Stimulated activated CD8-positive, alpha-beta memory T cell treated with anti-CD3 and anti-CD28 coated beads, Interleukin-15, amount 100 ng/mL, for 48 hours (primary cell): ENCODE data around the gene DAAM1.

ENCODE experiments used
- DNase-seq, 2 donors: peaks; one replicate each; pipeline ENCODE4 v3.0.0-alpha.2; 2020; ENCODE audit warnings: low read depth in 2 of 2

Gene DAAM1

DNA sequence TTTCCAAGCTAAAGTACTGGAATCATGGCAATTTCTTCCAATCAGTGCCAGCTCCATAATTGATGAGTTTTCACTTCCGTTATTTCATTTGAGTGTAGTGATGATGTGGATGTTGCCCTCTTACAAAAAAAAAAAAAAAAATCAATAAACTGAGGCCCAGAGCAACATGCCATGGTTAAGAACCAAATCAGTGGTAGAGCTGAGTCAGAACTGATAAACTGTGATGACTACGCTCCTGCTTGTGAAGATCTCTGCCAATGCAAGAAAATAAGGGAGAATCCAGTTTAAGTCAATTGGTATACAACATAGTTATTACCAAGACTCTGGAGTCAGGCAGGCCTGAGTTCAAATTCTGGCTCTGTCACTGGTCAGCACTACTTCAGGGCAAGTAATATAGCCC is 174.0 kb downstream of the DAAM1 start:
- no peak for DNase-seq

DNA sequence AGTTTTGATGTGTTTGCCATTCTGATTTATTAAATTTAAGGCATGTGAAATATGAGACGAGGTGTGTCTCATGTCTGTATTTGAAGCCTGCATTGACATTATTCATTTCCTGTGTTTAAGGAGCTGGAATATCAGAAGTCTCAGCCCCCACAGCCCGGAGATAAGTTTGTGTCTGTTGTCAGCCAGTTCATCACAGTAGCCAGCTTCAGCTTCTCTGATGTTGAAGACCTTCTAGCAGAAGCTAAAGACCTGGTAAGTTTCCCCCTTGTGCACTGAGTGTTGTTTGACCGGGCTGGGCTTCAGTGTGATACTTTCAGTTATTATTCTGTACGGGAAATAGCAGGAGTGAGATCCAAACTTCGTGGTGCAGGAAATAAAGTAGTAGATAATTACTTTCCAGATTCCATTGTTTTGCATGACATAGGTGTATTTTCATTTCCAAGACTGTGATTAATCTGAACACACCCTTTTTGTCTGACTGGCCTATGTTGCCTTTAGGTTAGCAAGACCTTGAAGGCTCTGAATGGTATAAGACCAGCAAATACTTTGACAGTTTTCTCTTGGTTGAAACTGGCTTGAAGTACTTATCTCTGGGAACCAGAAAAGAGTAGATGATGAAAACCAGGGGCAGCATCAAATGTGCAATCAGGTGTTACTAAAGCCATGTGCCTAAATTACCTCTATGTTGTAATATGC is 175.2 kb downstream of the DAAM1 start:
- no peak for DNase-seq

DNA sequence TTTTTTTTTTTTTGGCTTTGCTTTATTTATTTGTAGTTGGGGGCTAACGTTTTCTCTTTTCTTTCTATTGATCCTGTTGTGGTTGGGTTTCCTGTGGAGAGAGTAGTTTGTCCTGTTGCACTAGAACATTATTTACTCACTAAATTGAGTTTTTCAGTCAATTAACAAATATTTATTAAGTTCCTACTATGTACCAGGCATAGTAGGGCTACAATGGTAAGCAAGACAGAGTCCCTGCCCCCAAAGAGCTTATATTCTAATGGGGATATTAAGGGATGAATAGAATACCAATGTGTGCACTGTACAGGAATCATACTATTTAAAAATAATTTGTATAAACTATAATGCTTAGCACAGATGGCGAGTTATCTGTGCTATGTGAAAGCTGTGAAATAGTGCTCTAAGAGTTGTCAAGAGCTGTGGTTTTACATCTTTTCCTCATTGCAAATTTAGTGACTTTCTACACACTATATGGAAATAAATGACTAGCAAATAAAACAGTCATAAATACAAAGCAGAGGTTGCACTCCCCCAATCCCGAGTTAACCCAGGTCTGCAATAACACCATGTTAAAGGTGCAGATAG is 181.8 kb downstream of the DAAM1 start:
- no peak for DNase-seq

DNA sequence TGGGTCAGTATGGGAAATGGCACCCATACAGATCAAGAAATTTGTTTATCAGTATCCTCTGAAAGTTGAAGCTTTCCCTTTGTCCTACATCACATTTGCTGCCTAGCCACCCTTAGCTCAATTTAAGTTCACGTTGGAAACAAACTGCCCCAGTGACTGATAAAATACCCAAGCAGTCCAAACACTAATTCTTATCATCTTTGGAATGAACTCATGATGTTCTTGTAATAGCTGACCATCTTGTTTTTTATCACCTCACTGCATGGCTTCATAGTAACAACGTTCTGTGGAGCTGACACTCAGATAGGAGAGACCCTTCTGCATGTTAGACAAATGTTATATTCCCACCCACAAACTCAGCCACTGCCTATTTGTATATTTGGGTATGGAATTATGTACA is 183.3 kb downstream of the DAAM1 start:
- no peak for DNase-seq

DNA sequence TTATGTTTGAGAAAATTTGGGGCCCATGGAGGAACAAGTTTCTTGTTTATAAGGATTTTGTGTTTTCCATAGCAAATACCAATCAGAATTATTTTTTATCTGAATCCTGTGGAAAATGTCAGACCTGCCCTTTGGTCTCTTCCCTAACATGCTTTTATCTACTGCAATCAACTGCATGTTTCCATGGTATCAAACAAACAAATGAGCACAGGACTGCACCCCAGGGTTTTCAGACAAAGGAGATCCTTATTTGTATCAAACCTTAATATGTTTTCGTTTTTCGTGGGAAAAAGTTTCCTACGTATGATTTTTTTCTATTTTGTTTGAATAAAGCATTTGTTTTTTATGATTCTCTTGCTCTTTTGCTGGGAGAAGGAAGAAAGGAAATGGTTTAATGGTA is 185.6 kb downstream of the DAAM1 start:
- DNase-seq: no peak

DNA sequence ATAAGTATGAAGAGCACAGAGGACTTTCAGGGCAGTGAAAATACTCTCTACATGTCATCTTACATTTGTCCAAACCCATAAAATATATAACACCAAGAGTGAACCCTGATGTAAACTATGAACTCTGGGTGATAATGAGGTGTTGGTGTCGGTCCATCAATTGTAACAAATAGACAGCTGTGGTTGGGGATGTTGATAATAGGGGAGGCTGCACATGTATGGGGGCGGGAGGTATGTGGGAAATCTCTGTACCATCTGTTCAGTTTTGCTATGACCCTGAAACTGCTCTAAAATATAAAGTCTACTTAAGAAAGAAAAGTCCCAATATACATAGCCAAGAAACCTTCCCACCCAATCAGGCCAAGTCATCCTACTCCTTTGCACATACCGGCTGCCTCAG is 188.2 kb downstream of the DAAM1 start:
- no peak for DNase-seq

DNA sequence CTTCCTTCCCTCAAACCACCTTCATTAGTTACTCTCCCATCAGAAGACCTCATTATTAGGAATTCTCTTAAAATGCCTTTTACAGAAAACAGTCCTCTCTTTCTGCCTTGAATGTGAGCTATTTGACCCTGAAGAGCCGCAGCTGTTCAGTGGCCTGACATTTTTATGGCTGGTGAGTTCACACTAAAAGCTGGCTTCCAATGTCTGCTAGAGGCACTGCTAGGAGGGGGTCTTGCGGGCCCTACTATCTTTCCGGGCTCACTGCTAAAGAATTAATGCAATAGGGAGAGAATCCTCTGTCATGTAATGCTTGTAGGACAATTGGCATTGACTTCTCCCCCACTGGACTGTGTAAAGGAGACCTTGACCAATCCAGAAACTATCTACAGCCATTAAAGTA is 189.0 kb downstream of the DAAM1 start:
- DNase-seq: no peak

DNA sequence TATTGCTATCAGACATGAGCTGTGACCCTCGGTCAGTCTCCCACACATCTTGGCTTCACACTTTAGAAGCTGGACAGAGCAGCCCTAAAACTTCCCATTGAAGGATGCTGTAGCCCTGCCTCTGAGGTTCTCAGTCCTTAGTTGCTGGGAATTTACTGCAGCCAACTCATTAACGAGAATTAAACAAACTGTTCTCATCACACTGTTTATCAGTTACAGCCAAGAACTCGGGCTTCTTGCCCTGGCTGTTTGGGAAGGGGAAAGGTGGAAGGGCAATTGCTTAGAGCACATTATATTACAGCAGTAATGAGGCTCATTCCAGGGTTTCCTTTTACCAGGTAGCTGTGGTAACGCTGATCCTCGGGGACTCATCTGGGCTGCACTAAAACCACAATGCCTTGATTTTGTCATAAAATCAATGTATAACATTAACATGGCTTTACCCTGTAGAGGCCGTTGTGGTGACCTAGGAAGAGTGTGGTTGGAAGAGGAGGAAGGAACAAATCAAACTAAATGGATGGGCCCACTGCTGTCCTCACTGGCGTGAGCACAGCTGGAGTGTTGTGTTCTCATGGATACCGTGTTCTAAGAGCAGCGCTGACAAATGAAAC is 189.6 kb downstream of the DAAM1 start:
- no peak for DNase-seq

DNA sequence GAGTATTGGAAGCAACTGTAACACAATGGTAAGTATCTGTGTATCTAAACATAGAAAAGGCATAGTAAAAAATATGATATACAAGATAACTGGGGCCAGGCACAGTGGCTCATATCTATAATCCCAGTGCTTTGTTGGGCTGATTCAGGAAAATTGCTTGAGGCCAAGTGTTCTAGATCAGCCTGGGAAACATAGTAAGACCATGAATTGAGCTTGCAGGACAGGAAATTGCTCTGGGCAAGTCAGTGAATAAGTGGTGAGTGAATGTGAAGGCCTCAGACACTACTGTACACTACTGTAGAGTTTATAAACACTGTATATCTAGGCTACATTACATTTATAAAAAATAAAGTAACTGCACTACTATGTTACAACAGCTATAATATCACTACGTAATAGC is 201.5 kb downstream of the DAAM1 start:
- no peak for DNase-seq

DNA sequence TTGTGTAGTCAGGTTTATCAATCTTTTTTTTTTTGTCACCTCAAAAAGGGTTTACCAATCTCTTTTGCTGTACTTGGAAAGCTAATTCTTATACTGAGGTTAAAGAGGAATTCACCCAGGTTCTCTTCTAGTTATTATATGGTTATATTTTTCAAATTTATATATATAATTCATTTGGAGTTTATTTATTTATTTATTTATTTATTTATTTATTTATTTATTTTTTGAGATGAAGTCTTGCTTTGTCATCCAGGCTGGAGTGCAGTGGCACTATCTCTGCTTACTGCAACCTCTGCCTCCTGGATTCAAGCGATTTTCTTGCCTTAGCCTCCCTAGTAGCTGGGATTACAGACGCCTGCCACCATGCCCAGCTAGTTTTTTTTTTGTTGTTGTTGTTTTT is 202.9 kb downstream of the DAAM1 start:
- no peak for DNase-seq

DNA sequence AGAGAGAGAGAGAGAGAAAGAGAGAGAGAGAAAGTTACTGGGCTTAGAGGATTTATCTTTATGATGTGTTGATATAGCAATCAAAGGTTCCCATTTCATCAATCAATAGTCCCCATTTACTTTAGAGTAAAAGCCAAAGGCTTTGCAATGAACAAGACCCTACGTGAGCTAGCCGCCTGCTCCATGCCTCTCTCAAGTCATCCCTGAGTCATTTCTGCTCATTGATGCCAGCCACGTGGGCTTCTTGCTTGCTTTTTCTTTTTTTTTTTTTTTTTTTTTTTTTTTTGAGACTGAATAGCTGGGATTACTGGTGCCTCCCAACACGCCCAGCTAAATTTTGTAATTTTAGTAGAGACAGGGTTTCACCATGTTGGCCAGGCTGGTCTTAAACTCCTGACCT is 205.8 kb downstream of the DAAM1 start:
- no peak for DNase-seq

DNA sequence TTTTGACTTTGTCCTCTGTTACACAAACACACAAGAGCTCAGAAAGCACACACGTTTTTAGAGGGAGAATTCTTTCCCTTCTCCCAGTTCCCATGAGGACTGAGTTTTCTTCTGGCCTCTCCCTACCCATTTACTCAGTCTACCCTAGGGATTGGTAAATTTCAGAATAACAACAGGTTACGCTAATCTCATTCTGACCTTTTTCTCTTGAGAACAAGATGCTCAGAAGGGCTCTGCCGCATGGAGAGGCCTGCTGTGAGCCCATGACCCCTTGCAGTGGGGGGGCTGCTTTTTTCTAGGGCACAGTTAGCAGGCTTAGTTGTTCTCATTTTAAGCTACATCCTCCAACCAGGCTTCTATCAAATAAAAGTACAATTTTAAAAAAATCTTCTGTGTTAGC is 207.2 kb downstream of the DAAM1 start:
- no peak for DNase-seq

DNA sequence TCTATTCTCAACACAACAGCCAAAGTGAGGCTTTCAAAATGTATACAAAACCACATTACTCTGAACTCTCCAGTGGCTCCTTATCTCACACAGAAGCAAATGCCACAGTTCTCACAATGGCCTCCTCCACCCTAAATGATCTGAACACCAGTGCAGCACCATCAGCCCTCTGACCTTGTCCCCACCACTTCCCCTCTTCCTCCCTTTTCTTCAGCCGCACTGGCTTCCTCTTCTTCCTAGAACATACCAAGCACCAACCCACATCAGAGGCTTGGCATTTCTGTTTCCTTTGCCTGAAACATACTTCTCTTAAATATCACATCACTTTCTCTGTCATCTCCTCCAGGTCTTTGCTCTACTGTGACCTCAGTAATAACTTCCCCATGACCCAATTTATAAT is 210.4 kb downstream of the DAAM1 start:
- peak in 1 of 2 donors; percentile 3 for DNase-seq

DNA sequence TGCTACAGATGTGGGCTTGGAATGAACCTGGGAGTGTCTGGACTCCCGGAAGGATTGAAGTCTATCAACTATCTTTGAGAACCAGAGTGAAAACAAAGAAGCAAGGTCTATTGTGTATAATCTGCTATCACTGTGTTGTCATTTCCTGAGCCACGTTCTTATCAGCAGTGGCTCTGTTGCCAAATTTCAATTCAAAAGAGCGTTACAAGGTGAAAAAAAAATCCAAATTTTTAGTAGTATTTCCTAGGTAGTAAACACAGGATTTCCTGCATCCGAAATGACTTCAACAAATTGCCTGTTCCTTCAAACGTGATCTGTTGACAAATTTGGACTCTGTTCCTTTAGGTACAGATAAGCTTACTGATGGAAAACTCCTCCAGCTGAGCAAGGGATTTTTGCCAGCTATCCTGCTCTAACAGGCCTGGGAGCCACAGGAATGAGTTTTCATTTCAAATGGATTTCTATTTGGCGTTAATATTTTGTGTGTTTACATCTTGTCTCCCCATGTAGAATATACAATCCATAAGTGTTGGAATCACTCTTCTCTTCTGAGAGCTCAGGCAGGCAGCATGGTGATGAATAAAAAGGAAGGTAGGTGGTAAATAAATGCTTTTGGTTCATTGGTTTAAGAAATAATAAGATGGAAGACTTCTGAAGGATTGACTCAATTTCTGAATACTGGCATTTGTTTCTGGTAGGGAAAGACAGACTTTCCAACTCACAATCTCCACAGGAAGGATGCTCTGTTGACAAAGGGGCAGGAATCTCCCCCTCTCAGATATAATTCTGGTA is 218.2 kb downstream of the DAAM1 start:
- DNase-seq: no peak

DNA sequence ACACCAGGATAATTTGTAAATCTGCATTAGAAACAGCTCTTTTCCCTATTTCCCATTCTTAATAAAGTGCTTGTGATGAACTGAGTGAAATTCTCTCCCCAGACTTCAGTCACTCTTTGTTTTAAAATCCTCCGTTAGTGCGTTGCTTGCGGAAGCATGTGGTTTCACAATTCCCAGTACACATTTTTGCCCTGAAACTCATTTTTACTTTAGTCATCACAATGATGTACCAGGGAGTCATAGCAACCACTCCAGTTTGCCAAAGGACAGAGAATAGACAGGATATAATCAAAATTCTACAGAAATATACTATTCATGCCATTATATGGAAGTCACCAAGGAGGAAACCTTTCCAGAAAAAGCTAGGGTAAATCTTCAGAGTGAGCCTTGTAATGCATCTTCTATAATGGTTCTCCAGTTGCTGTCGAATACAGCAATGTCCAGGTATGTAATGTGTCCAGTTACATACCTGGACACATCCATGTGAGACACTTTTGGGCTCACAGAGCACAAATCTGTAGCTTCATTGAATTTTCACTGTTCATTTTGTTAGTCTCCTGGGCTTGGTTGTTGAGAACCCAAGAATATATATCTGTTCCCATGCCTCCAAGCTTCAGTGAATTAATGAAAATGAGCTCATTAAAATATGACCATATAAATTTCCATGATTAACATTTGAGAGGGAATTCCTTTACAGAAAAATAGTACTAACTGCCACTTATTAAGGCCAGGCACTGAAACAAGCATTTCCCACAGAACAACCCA is 219.0 kb downstream of the DAAM1 start:
- DNase-seq: no peak

DNA sequence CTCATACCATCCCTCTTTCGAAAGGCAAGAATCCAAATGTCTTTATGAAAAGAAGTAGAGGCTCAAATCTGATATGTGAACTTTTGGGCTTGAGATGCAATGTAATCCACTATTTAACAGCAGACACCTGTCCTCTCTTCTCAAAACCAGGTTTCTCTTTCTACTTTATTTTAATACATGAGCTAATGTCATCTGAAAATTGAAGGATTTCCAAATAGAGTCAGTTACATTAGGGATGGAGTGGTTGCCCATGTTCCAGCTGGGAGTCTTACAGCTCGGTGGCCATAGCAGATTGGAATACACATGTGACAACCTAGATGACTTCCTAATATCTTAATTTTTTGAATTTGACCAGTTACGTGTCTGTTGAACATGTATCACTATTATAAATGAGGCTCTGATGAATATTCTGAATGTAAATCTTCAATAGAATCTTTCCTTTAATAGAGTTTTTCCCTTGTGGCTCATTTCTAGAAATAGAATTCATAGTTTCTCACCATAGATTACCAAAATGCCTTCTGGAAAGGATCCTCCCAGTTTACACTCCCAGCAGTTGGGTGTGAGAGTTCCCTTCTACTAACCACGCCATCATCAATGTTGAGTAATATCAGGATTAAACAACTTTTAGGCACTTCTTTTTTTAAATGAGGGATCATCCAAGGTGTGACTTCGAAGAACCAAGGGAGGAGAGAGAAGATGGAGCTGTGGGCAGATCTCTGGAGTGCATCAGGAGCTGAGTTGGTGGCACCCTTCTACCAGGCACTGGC is 227.6 kb downstream of the DAAM1 start:
- no peak for DNase-seq

DNA sequence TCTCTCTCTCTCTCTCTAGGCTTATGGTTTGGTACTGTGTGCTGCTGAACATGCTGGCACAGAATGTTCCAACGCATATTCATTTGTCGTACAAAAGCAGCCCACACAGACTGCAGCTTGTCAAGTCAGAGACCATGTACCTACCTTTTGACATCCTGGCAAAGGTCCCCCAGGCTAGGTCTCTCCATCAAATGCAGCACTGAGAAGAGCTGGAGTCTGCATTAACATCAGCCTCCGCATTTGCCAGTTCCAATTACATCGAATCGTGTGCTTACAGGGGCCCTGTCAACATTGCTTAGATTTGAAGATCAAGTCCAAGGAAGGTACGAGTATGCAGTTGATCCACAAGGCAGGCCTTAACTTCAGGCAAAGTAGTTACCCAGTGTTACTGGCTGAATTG is 228.8 kb downstream of the DAAM1 start:
- no peak for DNase-seq

DNA sequence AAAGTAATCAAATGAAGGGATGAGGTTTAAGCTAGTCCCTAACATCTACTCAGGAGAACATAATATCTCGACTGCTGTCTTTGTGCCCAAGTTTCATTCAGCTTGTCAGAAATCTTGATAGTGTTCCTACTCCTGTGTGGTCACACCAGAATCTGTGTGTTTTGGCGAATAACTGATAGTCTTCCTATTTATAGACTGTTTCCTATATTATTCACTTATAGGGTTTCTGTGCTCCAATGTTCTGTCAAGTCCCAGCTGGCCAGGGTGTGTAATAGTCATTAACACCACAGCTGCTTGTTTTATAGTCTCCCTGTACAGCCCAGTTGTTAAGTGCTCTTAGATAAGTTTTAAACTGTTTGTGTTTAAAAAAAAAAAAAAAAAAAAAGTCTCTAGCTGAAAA is 230.8 kb downstream of the DAAM1 start:
- DNase-seq: no peak
